SK-N-SH (cell line): Measurements from ENCODE around the gene NAV2.

Experiments
- CTCF ChIP-seq: fragments of 200-600 bp; sonication (generic); IDR thresholded peaks from 2 replicates; pipeline ENCODE4 v1.6.1; 2017; ENCODE audit warnings: antibody characterized with exemption, mild to moderate bottlenecking, moderate library complexity
- FOXJ3 ChIP-seq: sonication (generic); formaldehyde crosslinking; IDR thresholded peaks from 2 replicates; pipeline ENCODE4 v1.5.1; 2020; ENCODE audit warnings: mild to moderate bottlenecking, missing genetic modification reagents
- POLR2AphosphoS5 ChIP-seq: IDR thresholded peaks from 2 replicates; pipeline ENCODE4 v1.6.1; 2012; ENCODE audit warnings: low read depth, low read length
- RCOR1 ChIP-seq: fragments of 150-350 bp; IDR thresholded peaks from 2 replicates; pipeline ENCODE4 v1.6.1; 2017; ENCODE audit warnings: antibody characterized with exemption, low read length
- REST ChIP-seq: IDR thresholded peaks from 2 replicates; pipeline ENCODE4 v1.6.1; 2012; ENCODE audit warnings: mild to moderate bottlenecking, low read depth, low read length, moderate library complexity
- SIN3A ChIP-seq: IDR thresholded peaks from 2 replicates; pipeline ENCODE4 v1.6.1; 2012; ENCODE audit warnings: low read depth, mild to moderate bottlenecking, low read length, moderate library complexity, borderline replicate concordance

GRCh38 chr11:20013346-20014066 lies 300.9 kb downstream of the NAV2 start:
- TF ChIP-seq CTCF (no peak), SIN3A (no peak), POLR2AphosphoS5 (no peak), FOXJ3 (CRISPR knock-in tag) (no peak), REST (no peak), RCOR1 (no peak)
